PC-3 (cell line): ENCODE data around the gene GOLGA6L22.
"Not testable (repeated sequence)": the region's sequence is repeated elsewhere in the genome, so short reads cannot be mapped to it uniquely, and the experiment has no call there.

Experiments used
- CTCF ChIP-seq: fragments of 300-600 bp; sonication (generic); conservative IDR thresholded peaks from 2 replicates; pipeline ENCODE4 v1.5.1; 2017; ENCODE audit warnings: antibody characterized with exemption, low read depth, mild to moderate bottlenecking, low read length
- EZH2 ChIP-seq: fragments of 300-600 bp; sonication (generic); IDR thresholded peaks from one replicate; pipeline ENCODE4 v1.6.1; 2017; ENCODE audit warnings: antibody characterized with exemption, mild to moderate bottlenecking, low read length; ENCODE audit not compliant: unreplicated experiment
- EZH2phosphoT487 ChIP-seq: fragments of 300-600 bp; sonication (generic); IDR thresholded peaks from 2 replicates; pipeline ENCODE4 v1.6.1; 2018; ENCODE audit warnings: mild to moderate bottlenecking, antibody characterized with exemption, low read length, borderline replicate concordance

- not testable (repeated sequence) for TF ChIP-seq CTCF, EZH2, EZH2phosphoT487
Observed at GRCh38 chr15:22516140-22516539, 57.4 kb downstream of the GOLGA6L22 start.
